NCI-H187 (cell line): ENCODE results near the gene RALGAPA2.
"Not testable (repeated sequence)": the region's sequence is repeated elsewhere in the genome, so short reads cannot be mapped to it uniquely, and the experiment has no call there.

Experiments used
- DNase-seq, 2 experiments: peaks; one replicate each; lab custom pipeline; 2025; lab: John Stamatoyannopoulos, UW

Gene RALGAPA2

DNA sequence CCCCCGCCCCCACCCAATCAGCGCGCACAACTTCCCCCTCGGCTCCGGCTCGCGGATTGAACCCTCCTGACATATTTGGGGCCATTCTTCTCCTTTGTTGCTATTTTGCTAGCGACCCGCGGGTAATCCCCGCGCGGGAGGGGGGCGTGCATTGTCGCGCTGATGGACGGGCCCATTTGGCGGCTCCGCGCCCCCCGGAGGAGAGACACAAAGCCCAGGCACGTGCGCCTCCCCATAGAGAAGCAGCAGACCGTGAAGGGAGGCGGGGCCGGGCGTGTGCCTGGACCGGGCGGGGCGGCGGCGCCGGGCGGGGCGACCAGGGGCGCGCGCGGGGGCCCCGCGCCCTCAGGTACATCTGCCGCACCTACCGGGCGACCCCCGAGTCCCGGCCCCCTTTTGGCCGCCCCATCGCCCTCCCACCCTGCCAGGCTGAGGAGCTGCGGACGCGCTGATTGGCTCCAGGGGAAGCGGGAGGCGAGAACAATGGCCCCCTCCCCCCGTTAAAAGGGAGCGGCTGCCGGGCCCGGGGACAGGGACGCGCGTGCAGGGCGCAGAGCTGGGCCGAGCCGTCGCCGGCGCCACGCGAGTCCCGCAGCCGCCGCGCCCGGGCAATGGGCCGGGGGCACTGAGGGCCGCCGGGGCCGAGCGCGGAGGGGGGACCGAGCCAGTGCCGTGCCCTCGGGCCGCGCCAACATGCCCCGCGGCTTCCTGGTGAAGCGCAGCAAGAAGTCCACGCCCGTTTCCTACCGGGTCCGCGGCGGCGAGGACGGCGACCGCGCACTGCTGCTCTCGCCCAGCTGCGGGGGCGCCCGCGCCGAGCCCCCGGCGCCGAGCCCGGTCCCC lies 344.6 kb downstream of the RALGAPA2 start, which contains the start of gene INSM1:
TSS of gene INSM1 (plus strand) at position 530 of the 843 bp plus-strand sequence. CDS start at position 694, 164 bp downstream.
- DNase-seq = peak; percentile 91 to 98

DNA sequence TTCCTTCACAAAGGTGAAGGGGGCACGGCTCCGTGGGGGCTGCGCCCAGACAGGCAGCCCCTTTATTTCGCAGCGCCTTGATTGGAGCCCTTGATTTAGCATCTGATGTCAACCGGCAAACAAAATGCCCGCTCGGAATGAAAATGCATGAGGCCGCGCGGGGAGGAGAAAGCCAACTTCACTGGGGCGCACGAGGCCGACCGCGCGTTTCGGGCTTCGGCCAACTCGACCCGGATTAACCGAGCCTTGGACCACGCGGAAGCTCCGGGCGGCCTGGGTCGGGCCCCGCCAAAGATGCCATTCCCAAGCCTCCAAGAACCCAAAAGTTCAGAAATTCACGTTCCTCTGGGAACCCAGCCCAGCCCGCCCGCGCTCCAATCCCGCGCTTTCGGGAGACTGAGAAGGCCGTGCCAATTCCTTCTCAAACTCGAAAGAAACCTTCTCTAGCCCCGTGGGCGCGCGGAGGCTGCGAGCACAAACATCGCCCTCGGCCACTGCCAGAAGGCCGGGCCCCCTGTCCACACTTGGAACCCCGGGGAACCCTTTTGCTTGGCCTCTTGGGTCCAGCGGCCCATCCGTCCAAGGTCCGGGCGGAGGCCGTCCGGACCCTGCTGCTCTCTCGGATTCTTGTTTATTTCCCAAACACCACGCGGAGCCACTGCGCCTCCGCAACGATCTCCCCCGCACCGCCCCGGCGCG lies 345.4 kb downstream of the RALGAPA2 start:
- peak in 1 of 2 experiments; percentile 33 for DNase-seq

DNA sequence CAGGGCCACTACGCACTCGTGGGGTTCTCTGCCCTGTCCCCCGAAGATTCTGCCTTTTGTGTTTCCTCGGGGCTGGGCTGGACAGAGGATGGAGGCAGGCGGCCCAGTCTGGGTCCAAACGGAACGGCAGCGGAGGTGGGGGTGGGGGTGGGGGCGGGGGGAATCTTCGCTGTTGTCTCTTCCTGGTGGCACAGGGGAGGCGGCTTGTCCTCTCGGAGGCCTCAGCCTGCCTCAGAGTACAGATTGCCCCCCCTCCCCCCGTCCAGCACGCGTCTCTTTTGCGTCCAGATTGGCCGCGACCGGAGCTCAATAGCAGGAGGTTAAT lies 345.9 kb downstream of the RALGAPA2 start:
- DNase-seq = peak in 1 of 2 experiments; percentile 56

DNA sequence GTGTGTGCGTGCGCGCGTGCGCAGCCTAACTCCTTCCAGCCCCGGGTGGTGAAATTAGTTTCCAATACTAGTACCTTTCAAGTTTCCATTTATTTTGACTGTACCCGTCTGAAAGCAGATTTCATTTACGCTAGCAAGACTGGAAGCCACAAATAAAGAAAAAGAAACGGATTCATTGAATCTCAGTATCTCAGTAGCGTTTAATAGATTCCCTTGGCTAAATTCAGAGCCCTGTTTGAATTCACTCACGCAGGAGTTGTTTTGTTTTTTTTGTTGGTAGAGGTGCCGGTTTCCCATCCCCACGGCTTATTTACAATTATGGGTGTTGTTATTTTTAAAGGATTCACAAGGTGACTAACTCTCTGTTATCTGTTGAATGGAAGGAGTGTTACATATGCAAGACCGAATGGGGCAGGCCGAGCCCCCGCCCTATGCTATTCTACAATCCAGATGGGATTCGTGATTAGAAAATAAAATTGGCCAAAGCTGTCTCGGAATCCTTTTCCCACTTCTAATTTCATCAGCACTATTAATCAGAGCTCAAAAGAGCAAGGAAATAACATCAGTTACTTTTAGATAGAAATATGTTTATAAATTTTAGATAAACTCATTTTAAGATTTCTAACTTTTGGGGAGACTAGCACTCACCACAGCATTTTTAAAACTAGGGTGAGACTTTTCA lies 346.8 kb downstream of the RALGAPA2 start:
- peak in 1 of 2 experiments; percentile 11 for DNase-seq

DNA sequence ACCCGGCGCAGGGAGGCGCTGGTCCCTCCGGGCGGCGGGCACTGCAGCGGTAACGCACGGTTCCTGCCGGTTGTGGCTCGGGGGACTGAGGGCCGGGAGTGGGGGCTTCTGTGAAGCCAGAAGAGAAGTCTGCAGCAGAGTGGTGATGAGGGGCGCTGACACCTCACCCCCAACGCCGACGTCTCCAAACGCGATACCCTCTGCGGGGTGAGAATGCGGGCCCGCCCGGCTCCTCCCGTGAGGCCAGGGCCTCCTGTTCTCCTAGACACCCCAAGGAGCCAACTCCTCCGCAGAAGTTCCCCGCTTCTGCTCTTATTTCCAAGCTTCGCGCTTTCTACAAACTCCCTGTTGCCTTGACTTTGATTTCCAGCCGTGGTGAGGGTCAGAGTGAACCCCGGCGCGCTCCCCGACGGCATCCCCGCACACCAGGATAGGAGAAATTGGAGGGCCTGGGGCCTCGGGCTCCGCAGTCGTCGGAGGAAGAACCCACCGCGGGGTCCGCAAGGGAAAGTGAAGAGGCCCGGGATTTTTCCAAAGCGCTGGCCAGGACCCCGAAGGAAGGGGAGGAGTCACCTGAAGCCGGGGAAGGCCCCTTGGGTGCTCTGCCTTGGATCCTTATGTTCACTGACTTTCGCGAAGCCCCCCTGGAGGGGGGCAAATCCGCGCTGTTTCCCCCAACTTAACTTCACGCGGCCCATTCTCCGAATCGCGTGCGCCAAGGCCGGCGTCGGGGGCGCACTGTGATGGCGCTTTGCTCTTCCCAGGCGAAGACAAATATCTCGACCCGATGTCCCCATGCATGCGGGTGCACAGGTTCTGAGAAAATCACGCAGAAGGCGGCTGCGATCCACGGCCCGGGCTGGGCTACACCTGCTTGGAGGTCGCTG lies 347.6 kb downstream of the RALGAPA2 start:
- no peak for DNase-seq

DNA sequence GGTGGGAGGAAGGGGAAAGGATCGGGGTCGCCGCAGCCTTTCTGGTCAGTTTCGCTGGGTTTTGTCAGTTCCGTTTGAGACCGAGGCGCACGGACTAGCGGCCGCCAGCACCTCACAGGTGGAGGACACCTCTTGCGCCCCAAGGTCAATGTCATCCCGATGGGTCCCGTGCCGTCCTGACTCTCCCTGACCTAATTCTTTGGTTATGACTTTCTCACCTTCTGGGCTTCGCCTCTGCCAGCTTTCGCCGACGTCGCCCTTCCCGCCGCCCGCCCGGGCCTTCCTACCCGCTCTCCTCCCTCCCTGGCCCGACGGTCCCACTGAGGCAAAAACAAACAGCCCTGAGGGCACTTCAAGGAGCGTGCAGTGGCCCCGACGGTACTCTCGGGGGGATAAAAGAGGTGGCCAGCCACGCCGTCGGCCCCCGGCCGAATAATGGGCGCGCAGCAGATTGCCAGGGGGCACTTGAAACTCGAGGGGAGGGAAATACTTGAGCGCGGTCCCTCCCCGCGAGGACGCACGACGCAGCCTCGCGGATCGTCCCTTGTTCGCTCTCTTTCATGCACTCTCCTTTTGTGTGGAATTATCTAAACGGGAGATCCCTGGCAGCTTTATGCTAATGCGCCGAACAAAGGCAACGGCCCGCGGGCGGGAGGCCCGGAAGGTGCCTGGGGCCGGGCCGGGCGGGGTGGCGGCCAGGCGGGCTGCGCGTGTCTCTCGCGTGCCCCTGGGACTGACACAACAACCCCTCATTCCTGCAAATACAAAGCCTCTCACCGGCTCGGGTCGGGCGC lies 348.4 kb downstream of the RALGAPA2 start:
- DNase-seq = peak; percentile 66 to 84

DNA sequence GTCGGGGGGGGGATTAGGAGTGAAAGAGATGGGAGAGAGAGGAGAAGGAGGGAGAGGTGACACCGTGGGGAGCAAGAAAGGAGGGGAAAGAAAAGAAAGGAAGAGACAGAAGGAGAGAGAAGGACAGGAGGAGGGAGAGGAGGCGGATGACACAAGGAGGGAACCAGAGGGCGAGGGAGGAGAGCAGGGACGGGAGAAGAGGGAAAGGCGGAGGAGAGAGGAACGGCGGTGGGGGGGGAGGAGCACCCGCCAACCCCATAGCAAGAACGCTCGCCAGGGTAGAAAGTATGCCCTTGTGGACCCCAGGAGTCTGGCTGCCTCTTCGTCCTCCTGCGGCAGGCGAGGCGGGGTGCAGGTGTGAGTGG lies 349.0 kb downstream of the RALGAPA2 start:
- DNase-seq = peak in 1 of 2 experiments; percentile 24

DNA sequence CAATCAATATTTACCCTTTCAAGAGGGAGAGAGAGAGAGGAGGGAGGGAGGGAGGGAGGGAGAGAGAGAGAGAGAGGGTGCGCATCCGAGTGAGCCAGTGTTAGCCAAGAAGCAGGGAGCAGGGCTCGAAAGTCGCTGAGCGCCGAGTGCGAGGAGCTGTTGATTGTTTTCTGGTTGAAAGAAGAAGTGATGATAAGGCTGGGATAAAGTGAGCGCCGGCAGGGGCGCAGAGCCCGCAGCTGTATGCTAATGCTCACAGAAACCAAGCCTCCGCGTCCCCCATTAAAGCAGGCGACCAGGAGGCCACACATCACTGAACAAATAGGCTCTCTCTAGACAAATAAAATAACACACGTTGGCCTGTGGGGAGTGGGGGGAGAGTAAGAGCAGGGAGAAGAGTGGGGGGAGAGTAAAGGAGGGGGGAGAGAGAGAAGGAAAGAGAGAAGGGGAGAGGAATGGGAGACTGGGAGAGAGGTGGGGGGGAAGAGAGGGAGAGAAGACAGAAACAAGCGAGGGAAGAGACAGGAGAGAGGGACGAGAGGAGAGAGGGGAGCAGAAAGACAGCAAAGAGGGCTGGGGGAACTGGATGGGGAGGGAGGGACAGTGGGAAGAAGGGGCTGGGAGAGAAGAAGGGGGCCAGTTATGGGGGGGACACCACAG lies 349.5 kb downstream of the RALGAPA2 start:
- peak; percentile 76 to 85 for DNase-seq

DNA sequence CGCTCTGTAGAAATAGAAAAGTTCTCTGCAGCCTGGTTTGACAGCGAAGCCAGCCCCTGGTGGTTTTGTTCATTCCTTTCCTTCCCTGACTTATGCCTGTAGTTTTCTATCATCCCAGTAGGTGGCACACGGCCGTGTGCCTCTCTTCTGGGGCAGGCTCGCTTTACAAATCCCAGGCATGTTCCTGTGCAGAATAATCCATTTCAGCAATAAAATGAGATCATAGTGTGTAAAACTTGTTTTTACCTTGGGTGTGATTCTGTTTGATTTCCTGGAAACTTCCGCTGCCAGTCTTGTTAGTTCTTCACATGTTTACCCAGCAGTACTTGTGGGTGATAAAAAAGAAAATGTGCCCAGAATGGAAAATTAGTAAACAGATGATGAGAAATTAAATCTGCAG lies 352.0 kb downstream of the RALGAPA2 start:
- no peak for DNase-seq

DNA sequence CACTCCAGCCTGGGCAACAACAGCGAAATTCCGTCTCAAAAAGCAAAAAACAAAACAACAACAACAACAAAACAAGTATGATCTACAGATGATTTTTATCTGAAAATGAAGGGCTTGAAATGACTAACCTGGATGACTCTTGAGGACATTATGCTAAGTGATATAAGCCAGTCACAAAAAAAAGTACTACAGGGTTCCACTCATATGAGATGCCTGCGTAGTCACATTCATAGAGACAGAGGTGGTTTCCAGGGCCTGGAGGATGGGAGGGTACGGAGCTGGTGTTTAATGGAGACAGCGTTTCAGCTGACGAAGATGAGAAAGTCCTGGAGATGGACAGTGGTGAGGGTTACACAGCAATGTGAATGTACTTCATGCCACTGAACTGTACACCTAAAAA lies 352.8 kb downstream of the RALGAPA2 start:
- no peak for DNase-seq

DNA sequence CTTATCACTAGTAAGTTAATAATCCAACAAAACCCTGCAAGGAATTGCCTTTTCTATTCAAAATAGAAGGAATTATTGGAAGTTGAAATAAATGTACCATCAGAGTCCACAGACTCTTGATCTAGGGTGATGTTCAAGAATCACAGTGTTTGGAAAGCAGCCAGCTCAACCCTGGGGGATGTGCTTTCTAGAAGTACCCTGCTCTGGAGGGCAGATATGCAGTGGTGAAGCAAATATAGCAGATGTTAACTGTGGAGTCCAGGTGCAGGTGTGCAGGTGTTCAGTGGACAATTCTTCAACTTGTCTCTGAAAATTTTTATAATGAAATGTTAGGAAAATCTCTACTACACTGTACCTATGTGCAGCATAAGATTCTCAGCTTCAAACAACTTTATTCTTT lies 353.6 kb downstream of the RALGAPA2 start:
- DNase-seq = peak in 1 of 2 experiments; percentile 19

DNA sequence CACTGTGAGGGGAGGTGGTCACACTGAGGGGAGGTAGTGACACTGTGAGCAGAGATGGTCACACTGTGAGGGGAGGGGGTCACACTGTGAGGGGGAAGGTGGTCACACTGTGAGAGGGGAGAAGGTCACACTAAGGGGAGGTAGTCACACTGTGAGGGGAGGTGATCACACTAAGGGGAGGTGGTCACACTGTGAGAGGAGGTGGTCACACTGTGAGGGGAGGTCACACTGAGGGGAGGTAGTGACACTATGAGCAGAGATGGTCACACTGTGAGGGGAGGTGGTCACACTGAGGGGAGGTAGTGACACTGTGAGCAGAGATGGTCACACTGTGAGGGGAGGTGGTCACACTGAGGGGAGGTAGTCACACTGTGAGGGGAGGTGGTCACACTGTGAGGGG lies 356.9 kb downstream of the RALGAPA2 start:
- DNase-seq = not testable (repeated sequence)

DNA sequence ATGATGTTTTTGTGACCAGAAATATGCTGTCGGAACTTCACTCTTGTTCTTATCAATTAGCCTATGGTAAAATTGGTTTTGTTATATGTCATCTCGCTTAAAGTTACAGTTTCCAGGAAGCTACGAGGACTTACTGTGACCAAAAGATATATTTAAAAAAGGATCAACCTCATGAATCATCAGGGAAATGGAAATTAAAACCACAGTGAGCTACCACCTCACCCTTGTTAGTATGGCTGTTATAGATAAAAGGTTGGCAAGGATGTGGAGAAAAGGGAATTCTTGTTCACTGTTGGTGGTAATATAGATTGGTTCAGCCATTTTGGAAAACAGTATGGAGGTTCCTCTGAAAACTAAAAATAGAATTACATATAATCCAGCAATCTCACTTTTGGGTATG lies 358.9 kb downstream of the RALGAPA2 start:
- DNase-seq = no peak

DNA sequence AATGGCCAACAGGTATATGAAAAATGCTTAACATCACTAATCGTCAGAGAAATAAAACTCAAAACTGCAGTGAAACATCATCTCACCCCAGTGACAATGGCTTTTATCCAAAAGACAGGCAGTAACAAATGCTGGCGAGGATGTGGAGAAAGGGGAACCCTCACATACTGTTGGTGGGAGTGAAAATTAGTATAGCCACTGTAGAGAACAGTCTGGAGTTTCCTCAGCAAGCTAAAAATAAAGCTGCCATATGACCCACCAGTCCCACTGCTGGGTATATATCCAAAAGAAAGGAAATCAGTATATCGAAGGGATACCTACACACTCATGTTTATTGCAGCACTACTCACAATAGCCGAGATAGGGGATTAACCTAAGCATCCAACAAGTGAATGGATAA lies 368.0 kb downstream of the RALGAPA2 start:
- DNase-seq = no peak

DNA sequence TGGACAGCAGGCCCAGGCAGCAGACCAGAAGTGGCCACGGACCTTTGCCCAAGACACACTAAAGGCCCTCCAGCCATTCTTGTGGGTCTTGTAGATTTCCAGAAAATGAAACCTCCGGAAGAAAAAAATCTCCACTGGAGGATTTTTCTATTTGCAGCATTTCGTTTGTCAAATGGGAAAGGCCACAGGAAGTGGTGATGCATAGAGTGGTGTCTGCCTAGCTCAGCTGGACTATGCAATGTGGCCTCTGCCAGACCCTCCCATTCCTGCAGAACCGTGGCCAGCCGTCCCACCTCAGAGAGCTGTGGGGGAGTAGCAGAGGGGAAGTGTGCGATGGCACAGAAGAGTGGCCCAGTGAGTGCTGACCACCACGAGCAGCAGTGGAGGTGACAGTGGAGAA lies 368.5 kb downstream of the RALGAPA2 start:
- DNase-seq = no peak
